ENCODE data around the gene ZNHIT1.

- TF ChIP-seq CTCF (IDR thresholded peaks at IDR 0.05) (no peak), EZH2 (IDR thresholded peaks at IDR 0.05) (no peak), EZH2phosphoT487 (IDR thresholded peaks at IDR 0.05) (no peak)
These were observed 1.0 kb upstream of the ZNHIT1 start for GRCh38 chr7:101216860-101217387.
